ENCODE measurements around the gene PHETA1. TPM values are rescaled to one million over a fixed set of nuclear protein-coding genes. Genes with fewer than 3 reads are reported as not detected.

PHETA1 gene
- total and polyA plus RNA-seq, 2 of the 13 experiments (the other 11 are each of a cell fraction or from before 2014, with no cell fraction given), result 11.3 to 20.8 TPM

- TF ChIP-seq ZSCAN29 (CRISPR knock-in tag; conservative IDR thresholded peaks at IDR 0.05) (no peak), TRAFD1 (CRISPR knock-in tag; IDR thresholded peaks at IDR 0.05; ENCODE audit: borderline replicate concordance) (no peak), FOXM1 (CRISPR knock-in tag; IDR thresholded peaks at IDR 0.05) (no peak), YEATS4 (CRISPR knock-in tag; IDR thresholded peaks at IDR 0.05; ENCODE audit: borderline replicate concordance) (no peak)
Observed at GRCh38 chr12:111389635-111390034, 20.7 kb upstream of the PHETA1 start (continued).

DNA sequence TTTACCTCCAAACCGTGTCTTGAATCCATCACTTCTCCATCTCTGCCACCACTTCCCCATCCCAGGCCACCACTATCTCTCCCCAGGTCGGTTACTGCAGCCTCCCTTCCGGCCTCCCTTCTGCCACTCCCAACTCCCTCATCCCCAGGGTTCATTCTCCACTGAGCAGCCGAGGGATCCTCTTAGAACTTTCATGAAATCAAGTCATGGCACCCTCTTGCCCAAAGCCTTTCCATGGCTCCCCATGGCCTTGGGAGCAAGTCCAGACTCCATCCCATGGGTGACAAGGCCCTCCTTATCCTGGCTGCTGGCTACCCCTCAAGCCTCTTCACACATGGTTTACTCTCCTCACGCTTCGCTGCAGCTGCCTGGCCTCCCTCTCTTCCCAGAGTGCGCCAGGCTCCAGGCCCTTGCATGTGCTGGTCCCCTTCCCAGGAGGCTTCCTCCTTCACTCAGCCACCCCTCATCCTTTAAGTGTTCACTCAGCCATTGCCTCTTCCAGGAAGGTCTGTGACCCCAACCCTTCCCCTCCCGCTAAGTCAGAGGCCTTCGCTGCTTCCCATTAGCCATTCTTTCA, 18.9 kb upstream of the PHETA1 start:
- Histone ChIP-seq H2AFZ (ENCODE audit: low read length) (no peak overlapping the region), H3K9ac (ENCODE audit: insufficient read depth, low read depth, low read length) (no peak overlapping the region), H4K20me1 (ENCODE audit: insufficient read depth, low read length) (no peaks in the 10 kb centered on the region), H3K9me3 (ENCODE audit: low read length) (no peaks in the 10 kb centered on the region), H3K27ac (ENCODE audit: extremely low read length, insufficient read depth, low read length) (no peak overlapping the region), H3K4me1 (ENCODE audit: insufficient read depth, low read length) (no peaks in the 10 kb centered on the region), H3K27me3 (ENCODE audit: control insufficient read depth in 1 of 2, insufficient read depth in 2 of 2, low read length in 2 of 2) (peaks cover 6 to 9% of the 10 kb centered on the region in 2 experiments; a peak in 3 of 5 replicates), H3K36me3 (replicated peaks in 1 of 2; ENCODE audit: control insufficient read depth in 1 of 2, insufficient read depth in 2 of 2, low read length in 2 of 2) (no peaks in the 10 kb centered on the region), H3K4me2 (ENCODE audit: low read depth, low read length) (no peak overlapping the region), H3K79me2 (ENCODE audit: insufficient read depth, low read length) (no peaks in the 10 kb centered on the region), H3K4me3 (replicated peaks in 1 of 3; ENCODE audit: insufficient read depth in 1 of 3, low read depth in 2 of 3, low read length in 3 of 3) (no peak overlapping the region)
- intact Hi-C loops (cut with micrococcal nuclease; ENCODE audit: unreplicated experiment) (no loop called here), in situ Hi-C loops (cut with HindIII; ENCODE audit: extremely low pct_ligation_motif_present, low pct_unique_long_range_greater_than_20kb) (no loop called here)
- DNase-seq (ENCODE audit: low spot score) (no peak), FAIRE-seq (no peak), ATAC-seq (no peak)
- ChIA-PET POLR2A (no interaction called here), CTCF (ENCODE audit: low intra/inter-chr PET ratio, low total read pairs) (no interaction called here)
- TF ChIP-seq REPIN1 (CRISPR knock-in tag; IDR thresholded peaks at IDR 0.05; ENCODE audit: borderline replicate concordance, low read depth), result no peak
- no peak for TF ChIP-seq DMAP1 (CRISPR knock-in tag; IDR thresholded peaks at IDR 0.05)
- no peak for TF ChIP-seq ZMAT3 (CRISPR knock-in tag; conservative IDR thresholded peaks at IDR 0.05)
- no peak for TF ChIP-seq TARDBP (CRISPR knock-in tag; IDR thresholded peaks at IDR 0.05)
- TF ChIP-seq, protein P1, sequence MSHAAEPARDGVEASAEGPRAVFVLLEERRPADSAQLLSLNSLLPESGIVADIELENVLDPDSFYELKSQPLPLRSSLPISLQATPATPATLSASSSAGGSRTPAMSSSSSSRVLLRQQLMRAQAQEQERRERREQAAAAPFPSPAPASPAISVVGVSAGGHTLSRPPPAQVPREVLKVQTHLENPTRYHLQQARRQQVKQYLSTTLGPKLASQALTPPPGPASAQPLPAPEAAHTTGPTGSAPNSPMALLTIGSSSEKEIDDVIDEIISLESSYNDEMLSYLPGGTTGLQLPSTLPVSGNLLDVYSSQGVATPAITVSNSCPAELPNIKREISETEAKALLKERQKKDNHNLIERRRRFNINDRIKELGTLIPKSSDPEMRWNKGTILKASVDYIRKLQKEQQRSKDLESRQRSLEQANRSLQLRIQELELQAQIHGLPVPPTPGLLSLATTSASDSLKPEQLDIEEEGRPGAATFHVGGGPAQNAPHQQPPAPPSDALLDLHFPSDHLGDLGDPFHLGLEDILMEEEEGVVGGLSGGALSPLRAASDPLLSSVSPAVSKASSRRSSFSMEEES (CRISPR knock-in tag; IDR thresholded peaks at IDR 0.05), result no peak
- no peak for TF ChIP-seq NFKBIZ (CRISPR knock-in tag; IDR thresholded peaks at IDR 0.05)
- TF ChIP-seq TCF7 (IDR thresholded peaks at IDR 0.05; ENCODE audit: low read depth), result no peak
- no peak for TF ChIP-seq ZNF12 (CRISPR knock-in tag; IDR thresholded peaks at IDR 0.05)
- TF ChIP-seq, protein P2, sequence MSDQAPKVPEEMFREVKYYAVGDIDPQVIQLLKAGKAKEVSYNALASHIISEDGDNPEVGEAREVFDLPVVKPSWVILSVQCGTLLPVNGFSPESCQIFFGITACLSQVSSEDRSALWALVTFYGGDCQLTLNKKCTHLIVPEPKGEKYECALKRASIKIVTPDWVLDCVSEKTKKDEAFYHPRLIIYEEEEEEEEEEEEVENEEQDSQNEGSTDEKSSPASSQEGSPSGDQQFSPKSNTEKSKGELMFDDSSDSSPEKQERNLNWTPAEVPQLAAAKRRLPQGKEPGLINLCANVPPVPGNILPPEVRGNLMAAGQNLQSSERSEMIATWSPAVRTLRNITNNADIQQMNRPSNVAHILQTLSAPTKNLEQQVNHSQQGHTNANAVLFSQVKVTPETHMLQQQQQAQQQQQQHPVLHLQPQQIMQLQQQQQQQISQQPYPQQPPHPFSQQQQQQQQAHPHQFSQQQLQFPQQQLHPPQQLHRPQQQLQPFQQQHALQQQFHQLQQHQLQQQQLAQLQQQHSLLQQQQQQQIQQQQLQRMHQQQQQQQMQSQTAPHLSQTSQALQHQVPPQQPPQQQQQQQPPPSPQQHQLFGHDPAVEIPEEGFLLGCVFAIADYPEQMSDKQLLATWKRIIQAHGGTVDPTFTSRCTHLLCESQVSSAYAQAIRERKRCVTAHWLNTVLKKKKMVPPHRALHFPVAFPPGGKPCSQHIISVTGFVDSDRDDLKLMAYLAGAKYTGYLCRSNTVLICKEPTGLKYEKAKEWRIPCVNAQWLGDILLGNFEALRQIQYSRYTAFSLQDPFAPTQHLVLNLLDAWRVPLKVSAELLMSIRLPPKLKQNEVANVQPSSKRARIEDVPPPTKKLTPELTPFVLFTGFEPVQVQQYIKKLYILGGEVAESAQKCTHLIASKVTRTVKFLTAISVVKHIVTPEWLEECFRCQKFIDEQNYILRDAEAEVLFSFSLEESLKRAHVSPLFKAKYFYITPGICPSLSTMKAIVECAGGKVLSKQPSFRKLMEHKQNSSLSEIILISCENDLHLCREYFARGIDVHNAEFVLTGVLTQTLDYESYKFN (CRISPR knock-in tag; conservative IDR thresholded peaks at IDR 0.05), result no peak
- BruUV-seq (replicated peaks), result no TSS peak
- WGBS (ENCODE audit: low lambda C conversion rate), result 53% methylated on average over 9 of the region's 9 CpGs
